Lower leg skin (tissue), 3 donors: ENCODE measurements around the gene WWOX.

Experiments
- CTCF ChIP-seq, 3 donors: fragments of 450-650 bp; IDR thresholded peaks; one replicate each; pipeline ENCODE4 v1.5.1; 2016; ENCODE audit warnings: antibody characterized with exemption in 3 of 3, mild to moderate bottlenecking in 3 of 3, moderate library complexity in 2 of 3
- POLR2A ChIP-seq, 2 donors: fragments of 450-650 bp; IDR thresholded peaks; one replicate each; pipeline ENCODE4 v1.6.1; 2016 to 2017; ENCODE audit warnings: antibody characterized with exemption in 2 of 2, mild to moderate bottlenecking in 1 of 2, moderate library complexity in 1 of 2

GRCh38 chr16:79006206-79006605 is 906.8 kb downstream of the WWOX start:
- TF ChIP-seq POLR2A (IDR thresholded peaks at IDR 0.05): no peak
- no peak for TF ChIP-seq CTCF (IDR thresholded peaks at IDR 0.05)
